ENCODE measurements around the gene BPIFB2. TPM values are rescaled to one million over a fixed set of nuclear protein-coding genes. Genes with fewer than 3 reads are reported as not detected.

BPIFB2 gene
- total and polyA plus RNA-seq, 7 experiments from 2014 or later = not detected

DNA sequence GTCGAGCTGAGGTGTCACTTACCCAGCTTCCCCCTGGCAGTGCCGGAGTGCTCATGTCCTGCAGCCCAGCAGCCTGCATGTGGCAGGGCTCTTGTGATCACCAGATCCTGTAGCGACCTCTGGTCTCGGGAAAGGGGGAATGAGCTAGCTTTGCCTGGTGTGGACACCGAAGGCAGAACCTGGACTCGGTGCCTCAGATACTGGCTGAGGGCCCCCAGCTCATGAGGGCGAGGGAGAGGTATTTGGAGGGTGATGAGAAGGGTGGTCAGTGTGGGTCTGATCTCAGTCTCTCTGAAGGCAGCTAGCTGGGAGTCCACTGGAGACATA lies 29.5 kb upstream of the BPIFB2 start:
- intact Hi-C loops (cut with micrococcal nuclease) = no loop called here
- POLR2A ChIA-PET = interaction anchor here (1.1 to 2.7 kb wide), 4 partner anchors 11 to 154 kb away, joined by 3 to 11 read pairs (median 4); no protein-coding TSS in a partner anchor
- H3K27ac ChIP-seq (ENCODE audit: low read depth, low read length) = no peak overlapping the region

GRCh38 chr20:32979201-32979998 lies 28.1 kb upstream of the BPIFB2 start:
- Mint-ChIP-seq H3K9me3 (peaks cover 0 to 40% (median 12%) of the 10 kb centered on the region in 11 donors), H3K27ac (peak overlapping the region in 8 of 9 donors; percentile 25 to 77 (median 53)), H3K27me3 (no peaks in the 10 kb centered on the region), H3K36me3 (peaks cover 4 to 18% (median 8%) of the 10 kb centered on the region in 5 donors), H3K4me3 (peak overlapping the region in 1 of 10 donors; percentile 29), H3K4me1 (peaks cover 18 to 62% (median 37%) of the 10 kb centered on the region in 7 donors)
- ChIA-PET CTCF (interaction anchor here (1.5 kb wide), 1 partner anchor 12 kb away, joined by 4 read pairs; no protein-coding TSS in a partner anchor), POLR2A (no interaction called here)
- Histone ChIP-seq H3K27me3 (ENCODE audit: control insufficient read depth in 2 of 2, insufficient read depth in 2 of 2, low read length in 2 of 2) (no peaks in the 10 kb centered on the region), H3K4me1 (ENCODE audit: control insufficient read depth in 2 of 2, insufficient read depth in 2 of 2, low read length in 2 of 2) (peaks cover 7 to 30% of the 10 kb centered on the region in 2 donors), H3K4me3 (ENCODE audit: low read length) (no peak overlapping the region), H3K9me3 (ENCODE audit: control insufficient read depth in 2 of 3, low read length in 3 of 3) (peaks cover 0 to 15% (median 7%) of the 10 kb centered on the region in 3 experiments), H3K36me3 (ENCODE audit: control insufficient read depth in 2 of 3, insufficient read depth in 3 of 3, low read length in 3 of 3) (no peaks in the 10 kb centered on the region), H3K27ac (ENCODE audit: low read depth, low read length) (no peak overlapping the region)
- intact Hi-C loops (cut with micrococcal nuclease) = no loop called here
- no peak for ATAC-seq
- no peak for DNase-seq

More for the DNA sequence above, 29.5 kb upstream of the BPIFB2 start:
- no peaks in the 10 kb centered on the region for H3K27me3 Mint-ChIP-seq
- H3K9me3 Mint-ChIP-seq = peaks cover 0 to 41% (median 15%) of the 10 kb centered on the region in 11 donors
- H3K4me3 Mint-ChIP-seq = peak overlapping the region in 2 of 10 donors; percentile 14 to 32
- peaks cover 24 to 49% (median 39%) of the 10 kb centered on the region in 7 donors for H3K4me1 Mint-ChIP-seq
- ATAC-seq (no peak), DNase-seq (no peak)
- CTCF ChIA-PET = interaction anchor here (0.7 to 1.3 kb wide), 2 partner anchors 26 to 33 kb away, joined by 3 read pairs; partner anchors contain the start of gene SUN5
- no peaks in the 10 kb centered on the region for H3K27me3 ChIP-seq (ENCODE audit: control insufficient read depth in 2 of 2, insufficient read depth in 2 of 2, low read length in 2 of 2)
- H3K27ac Mint-ChIP-seq = peak overlapping the region in 6 of 9 donors; percentile 43 to 93 (median 82)
- H3K36me3 Mint-ChIP-seq = peaks cover 4 to 23% (median 8%) of the 10 kb centered on the region in 5 donors
- peaks cover 0 to 15% (median 7%) of the 10 kb centered on the region in 3 experiments for H3K9me3 ChIP-seq (ENCODE audit: control insufficient read depth in 2 of 3, low read length in 3 of 3)
- no peak overlapping the region for H3K4me3 ChIP-seq (ENCODE audit: low read length)
- H3K4me1 ChIP-seq (ENCODE audit: control insufficient read depth in 2 of 2, insufficient read depth in 2 of 2, low read length in 2 of 2) = peaks cover 19 to 44% of the 10 kb centered on the region in 2 donors
- H3K36me3 ChIP-seq (ENCODE audit: control insufficient read depth in 2 of 3, insufficient read depth in 3 of 3, low read length in 3 of 3) = no peaks in the 10 kb centered on the region

DNA sequence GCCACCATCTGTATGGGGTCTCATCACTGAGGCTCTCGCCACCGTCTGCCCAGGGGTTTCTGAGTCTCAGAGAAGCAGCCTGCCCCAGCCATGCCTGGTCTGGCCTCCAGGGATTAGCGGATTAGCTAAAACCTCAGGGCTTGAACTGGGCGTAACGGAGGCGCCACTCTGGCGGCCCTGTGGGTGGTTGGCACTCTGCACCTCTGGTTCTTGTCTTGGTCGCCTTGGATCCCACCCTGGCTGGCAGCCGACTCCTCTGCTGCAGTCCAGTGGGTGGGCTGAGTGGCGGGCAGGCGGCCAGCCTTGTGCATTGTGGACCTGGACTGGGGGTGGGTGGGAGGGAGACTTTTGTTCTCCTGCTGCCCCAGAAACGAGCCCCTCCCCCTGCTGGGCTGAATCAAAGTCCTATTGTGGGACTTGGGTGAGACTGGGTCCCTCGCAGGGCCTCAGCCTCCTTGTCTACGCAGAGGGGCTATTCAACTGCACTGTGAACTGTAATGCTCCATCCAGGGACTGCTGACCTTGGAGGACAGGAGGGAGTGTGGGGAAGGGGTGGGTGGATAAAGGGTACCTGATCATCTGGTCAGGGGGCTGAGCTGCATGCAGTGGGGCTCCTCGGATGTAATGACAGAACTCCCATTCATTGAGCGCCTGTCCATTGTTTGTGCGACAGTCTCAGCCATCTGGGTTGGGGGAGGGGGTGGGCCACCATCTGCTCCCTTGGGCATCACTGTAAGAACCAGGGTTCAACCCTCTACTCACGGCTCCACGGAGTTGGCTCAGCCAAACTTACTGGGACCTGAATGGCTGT lies 27.2 kb upstream of the BPIFB2 start:
- CTCF ChIA-PET = interaction anchor here (0.6 to 1.5 kb wide), 2 partner anchors 13 to 36 kb away, joined by 3 to 4 read pairs; no protein-coding TSS in a partner anchor
- Mint-ChIP-seq H3K27me3 (no peaks in the 10 kb centered on the region), H3K4me1 (peaks cover 11 to 69% (median 46%) of the 10 kb centered on the region in 7 donors), H3K27ac (peak overlapping the region in 3 of 9 donors; percentile 10 to 78 (median 73)), H3K36me3 (peaks cover 0 to 16% (median 5%) of the 10 kb centered on the region in 5 donors), H3K4me3 (no peak overlapping the region), H3K9me3 (peaks cover 0 to 31% (median 10%) of the 10 kb centered on the region in 11 donors)
- peaks cover 0 to 15% (median 7%) of the 10 kb centered on the region in 3 experiments for H3K9me3 ChIP-seq (ENCODE audit: control insufficient read depth in 2 of 3, low read length in 3 of 3)
- ATAC-seq (no peak), DNase-seq (no peak)
- H3K4me1 ChIP-seq (ENCODE audit: control insufficient read depth in 2 of 2, insufficient read depth in 2 of 2, low read length in 2 of 2) = peaks cover 7 to 24% of the 10 kb centered on the region in 2 donors
- intact Hi-C loops (cut with micrococcal nuclease) = no loop called here
- H3K27me3 ChIP-seq (ENCODE audit: control insufficient read depth in 2 of 2, insufficient read depth in 2 of 2, low read length in 2 of 2) = no peaks in the 10 kb centered on the region
- no peak overlapping the region for H3K27ac ChIP-seq (ENCODE audit: low read depth, low read length)
- H3K4me3 ChIP-seq (ENCODE audit: low read length) = no peak overlapping the region
- POLR2A ChIA-PET = no interaction called here
- no peaks in the 10 kb centered on the region for H3K36me3 ChIP-seq (ENCODE audit: control insufficient read depth in 2 of 3, insufficient read depth in 3 of 3, low read length in 3 of 3)

DNA sequence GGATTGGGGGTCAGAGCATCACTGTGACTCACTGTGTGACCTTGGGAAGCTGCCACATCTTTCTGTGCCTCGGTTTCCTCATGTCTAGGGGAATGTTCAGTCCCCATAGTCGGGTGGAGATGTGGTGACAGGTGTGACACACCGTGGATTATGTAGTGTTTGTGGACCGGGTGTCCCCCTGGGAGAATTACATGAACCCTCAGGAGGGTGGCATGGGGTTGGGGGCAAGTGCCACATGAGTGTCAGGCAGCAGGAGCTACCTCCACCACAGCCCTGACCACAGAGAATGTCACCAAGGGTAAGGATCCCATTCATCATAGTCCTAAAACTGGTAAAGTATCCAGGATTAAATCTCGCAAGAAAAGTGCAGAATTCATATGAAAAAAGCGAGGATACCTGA lies 26.5 kb upstream of the BPIFB2 start:
- Mint-ChIP-seq H3K27me3 (no peaks in the 10 kb centered on the region), H3K27ac (peak overlapping the region in 7 of 9 donors; percentile 7 to 78 (median 48)), H3K4me1 (peaks cover 11 to 71% (median 46%) of the 10 kb centered on the region in 7 donors), H3K9me3 (peaks cover 0 to 24% (median 8%) of the 10 kb centered on the region in 11 donors), H3K36me3 (peaks cover 0 to 12% (median 5%) of the 10 kb centered on the region in 5 donors), H3K4me3 (no peak overlapping the region)
- peaks cover 0 to 11% (median 6%) of the 10 kb centered on the region in 3 experiments for H3K9me3 ChIP-seq (ENCODE audit: control insufficient read depth in 2 of 3, low read length in 3 of 3)
- DNase-seq = no peak
- intact Hi-C loops (cut with micrococcal nuclease) = no loop called here
- no peaks in the 10 kb centered on the region for H3K27me3 ChIP-seq (ENCODE audit: control insufficient read depth in 2 of 2, insufficient read depth in 2 of 2, low read length in 2 of 2)
- ChIA-PET POLR2A (interaction anchor here (7.2 kb wide), 1 partner anchor 10 kb away, joined by 61 read pairs; no protein-coding TSS in a partner anchor), CTCF (interaction anchor here (0.6 to 1.5 kb wide), 4 partner anchors 14 to 203 kb away, joined by 3 to 4 read pairs (median 4); no protein-coding TSS in a partner anchor)
- no peak overlapping the region for H3K27ac ChIP-seq (ENCODE audit: low read depth, low read length)
- peaks cover 6 to 18% of the 10 kb centered on the region in 2 donors for H3K4me1 ChIP-seq (ENCODE audit: control insufficient read depth in 2 of 2, insufficient read depth in 2 of 2, low read length in 2 of 2)
- no peak overlapping the region for H3K4me3 ChIP-seq (ENCODE audit: low read length)
- no peak for ATAC-seq
- no peaks in the 10 kb centered on the region for H3K36me3 ChIP-seq (ENCODE audit: control insufficient read depth in 2 of 3, insufficient read depth in 3 of 3, low read length in 3 of 3)

DNA sequence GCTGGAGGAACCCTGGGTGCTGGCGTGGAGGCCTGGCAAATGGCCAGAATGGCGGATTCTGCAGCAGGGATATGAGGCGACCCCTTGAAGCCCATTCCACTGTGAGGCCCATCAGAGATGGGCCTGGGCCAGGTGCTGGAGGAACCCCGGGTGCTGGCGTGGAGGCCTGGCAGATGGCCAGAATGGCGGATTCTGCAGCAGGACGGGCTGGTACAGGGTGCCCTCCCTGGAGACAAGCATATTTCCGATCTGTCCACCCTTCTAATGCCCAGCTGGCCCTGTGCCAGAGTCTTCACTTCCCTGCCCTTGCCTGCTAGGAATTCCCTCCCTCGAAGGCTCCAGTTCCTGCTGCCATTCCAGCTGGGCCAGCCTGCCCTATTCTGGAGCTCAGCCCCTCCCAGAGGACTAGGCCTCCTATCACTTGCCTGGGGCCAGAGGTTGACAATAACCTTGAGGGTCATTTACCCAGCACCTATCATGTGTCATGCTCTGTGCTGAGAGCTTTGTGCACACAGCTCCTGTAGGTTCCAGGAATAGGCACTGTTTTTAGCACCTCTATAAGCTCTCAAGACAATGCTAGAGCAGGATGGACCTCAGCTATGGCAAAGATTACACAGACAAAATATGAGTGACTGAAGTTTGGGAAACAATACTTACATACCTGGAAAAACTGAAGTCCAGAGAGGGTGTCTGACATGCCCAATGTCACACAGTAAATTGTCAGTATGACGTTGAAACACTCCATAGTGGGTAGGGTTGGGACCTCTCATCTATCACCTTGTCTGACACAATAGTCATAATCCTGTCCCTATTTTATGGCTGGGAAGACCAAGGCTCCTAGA lies 24.7 kb upstream of the BPIFB2 start:
- Histone ChIP-seq H3K4me3 (ENCODE audit: low read length) (no peak overlapping the region), H3K36me3 (ENCODE audit: control insufficient read depth in 2 of 3, insufficient read depth in 3 of 3, low read length in 3 of 3) (no peaks in the 10 kb centered on the region), H3K27ac (ENCODE audit: low read depth, low read length) (no peak overlapping the region), H3K27me3 (ENCODE audit: control insufficient read depth in 2 of 2, insufficient read depth in 2 of 2, low read length in 2 of 2) (no peaks in the 10 kb centered on the region), H3K4me1 (ENCODE audit: control insufficient read depth in 2 of 2, insufficient read depth in 2 of 2, low read length in 2 of 2) (peaks cover 0 to 2% of the 10 kb centered on the region in 2 donors), H3K9me3 (ENCODE audit: control insufficient read depth in 2 of 3, low read length in 3 of 3) (no peaks in the 10 kb centered on the region)
- ATAC-seq (no peak), DNase-seq (no peak)
- H3K27me3 Mint-ChIP-seq = no peaks in the 10 kb centered on the region
- H3K27ac Mint-ChIP-seq = peak overlapping the region in 6 of 9 donors; percentile 40 to 78 (median 57)
- H3K4me3 Mint-ChIP-seq = no peak overlapping the region
- ChIA-PET CTCF (interaction anchor here (0.9 kb wide), 1 partner anchor 9 kb away, joined by 3 read pairs; no protein-coding TSS in a partner anchor), POLR2A (interaction anchor here (1.0 to 7.2 kb wide), 2 partner anchors 12 to 163 kb away, joined by 3 to 61 read pairs; no protein-coding TSS in a partner anchor)
- H3K4me1 Mint-ChIP-seq = peaks cover 3 to 56% (median 50%) of the 10 kb centered on the region in 7 donors
- peaks cover 0 to 1% (median 0%) of the 10 kb centered on the region in 5 donors for H3K36me3 Mint-ChIP-seq
- peaks cover 0 to 7% (median 0%) of the 10 kb centered on the region in 11 donors for H3K9me3 Mint-ChIP-seq
- intact Hi-C loops (cut with micrococcal nuclease) = no loop called here

Data from naive thymus-derived CD4-positive, alpha-beta T cell (primary cell).